GM18858 (cell line): ENCODE results near the gene CST9L.
"Not testable (repeated sequence)": the region's sequence is repeated elsewhere in the genome, so short reads cannot be mapped to it uniquely, and the experiment has no call there.

Experiments
- ATAC-seq: cut with Tn5 transposase; IDR thresholded peaks from one replicate; pipeline ENCODE4 v1.9.1; 2021; ENCODE audit not compliant: unreplicated experiment

Gene CST9L

DNA sequence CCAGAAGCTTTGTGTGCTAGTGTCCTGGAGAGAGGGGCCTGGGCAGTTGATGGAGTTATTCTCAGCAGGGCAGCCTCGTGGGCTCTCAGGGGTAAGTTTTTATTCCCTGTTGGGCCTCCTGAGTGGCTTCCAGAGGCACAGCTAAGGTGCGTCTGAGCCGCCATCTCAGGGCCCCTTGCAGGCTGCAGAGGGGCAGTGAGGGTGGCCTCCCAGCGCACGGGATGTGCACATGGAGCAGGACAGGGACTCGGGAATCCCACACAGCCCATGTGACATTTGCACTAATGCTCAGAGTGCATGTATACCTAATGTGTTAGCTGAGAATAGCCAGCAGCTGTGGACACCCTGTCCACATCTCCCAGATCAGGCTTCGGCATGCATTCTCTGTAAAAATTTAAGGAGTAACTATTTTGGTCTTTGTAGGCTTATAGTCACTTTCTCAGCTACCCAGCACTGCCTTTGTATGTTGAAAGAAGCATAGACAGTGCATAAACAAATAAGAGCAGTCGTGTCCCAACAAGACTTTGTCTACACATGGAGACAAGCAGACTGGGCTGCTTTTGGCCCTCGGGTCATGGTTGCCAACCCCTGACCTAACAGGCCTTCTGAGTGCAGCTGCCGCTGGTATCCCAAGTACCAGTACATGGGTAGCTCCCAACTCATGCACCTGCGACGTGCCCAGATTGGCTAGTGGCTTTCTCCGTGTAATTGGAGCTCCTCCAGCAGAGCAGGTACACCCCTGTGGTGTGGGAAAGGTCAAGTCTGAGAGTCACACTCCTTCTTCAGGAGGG, 18.6 kb upstream of the CST9L start:
- ATAC-seq: no peak

DNA sequence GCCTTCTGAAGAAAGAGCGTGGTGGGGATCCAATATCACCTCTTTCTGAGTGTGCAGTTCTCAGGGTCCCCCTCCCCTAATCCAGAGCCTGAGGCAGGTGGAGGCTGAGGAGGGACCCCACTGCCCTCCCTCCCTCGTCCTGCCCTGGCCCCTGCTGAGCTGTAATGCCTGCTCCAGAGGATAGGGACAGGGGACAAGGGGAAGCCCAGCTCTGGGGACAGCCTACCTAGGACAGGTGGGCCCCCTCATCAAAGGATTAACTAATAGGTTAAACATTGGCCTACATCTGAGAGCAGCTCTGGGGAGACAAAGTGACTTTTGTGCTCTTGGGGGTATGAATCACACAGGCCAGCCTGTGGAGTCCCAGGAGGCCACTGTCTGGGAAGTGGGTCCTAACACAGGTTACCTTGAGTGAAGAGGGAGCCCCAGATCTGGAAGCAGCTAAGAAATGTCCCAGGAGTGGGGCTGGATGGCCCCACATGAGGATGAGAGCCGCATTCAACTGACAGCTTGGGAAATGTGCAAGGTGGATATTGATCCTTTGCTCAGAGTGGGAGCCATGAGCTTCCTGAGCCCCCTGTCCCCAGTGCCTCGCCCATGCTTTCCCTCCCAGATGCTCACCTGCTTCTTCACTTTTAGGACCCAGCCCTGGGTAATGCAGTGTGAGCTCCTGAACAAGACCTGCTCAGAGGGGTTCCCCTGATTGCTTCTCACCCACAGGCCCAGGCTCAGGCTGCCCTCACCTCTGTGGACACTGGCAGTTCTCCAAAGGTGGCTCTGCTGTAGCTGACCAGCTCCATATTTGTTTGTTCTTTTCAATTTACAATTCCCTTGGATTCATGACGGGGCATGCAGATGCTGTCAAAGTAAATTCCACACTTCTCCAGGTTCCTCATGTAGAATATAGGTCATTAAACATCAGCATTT, 17.8 kb upstream of the CST9L start:
- no peak for ATAC-seq

DNA sequence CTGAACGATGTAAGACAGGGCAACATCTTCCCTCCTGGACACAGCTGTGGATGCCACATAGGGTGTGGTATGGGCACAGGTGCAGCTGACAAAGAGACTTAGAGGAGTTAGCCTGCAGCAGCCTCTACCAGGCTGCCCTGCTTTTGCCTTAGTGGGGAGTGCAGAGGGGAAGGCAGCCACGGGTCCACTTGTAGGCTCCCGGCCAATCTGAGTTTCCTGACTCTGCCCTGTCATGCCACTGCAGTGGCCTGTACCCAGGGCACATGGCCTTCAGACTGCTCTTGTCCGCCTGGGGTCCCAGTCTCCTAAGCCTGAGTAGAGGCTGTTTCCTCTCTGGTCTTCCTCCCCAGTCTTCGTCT, 17.1 kb upstream of the CST9L start:
- no peak for ATAC-seq

DNA sequence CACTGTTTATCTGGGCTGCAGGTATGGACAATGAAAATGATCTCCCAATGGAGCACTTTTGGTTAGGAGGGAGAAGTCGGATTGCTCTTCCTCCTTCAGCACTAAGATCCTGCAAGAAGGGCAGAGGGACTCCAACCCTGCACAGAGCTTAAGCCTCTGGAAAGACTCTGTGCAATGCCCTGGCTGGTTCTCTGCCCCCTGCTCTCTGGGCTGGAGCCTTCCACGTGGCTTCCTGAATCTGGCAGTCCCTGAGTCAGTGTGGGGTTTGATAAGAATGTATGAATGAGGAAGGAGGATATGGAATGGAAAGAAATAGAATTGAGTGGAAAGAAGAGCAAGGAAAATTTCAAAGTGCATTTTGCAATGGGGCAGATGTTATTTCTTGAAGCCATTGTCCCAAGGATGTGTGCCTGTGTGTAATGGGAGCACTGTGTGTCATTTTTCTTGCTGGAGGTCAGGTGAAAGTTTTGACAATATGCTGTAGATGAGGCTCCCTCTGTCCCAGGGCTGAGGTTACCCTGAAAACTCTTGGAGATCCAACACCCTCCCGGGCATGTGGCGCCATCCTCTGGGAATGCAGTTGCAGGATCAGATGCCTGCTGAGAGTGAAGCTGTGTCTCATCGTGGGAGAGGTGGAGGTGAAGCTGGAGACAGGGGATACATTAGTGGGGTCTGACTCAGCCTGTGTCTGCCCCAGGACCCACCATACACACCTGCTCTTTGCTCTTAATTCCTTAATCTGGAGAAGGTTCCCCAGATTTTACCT, 16.3 kb upstream of the CST9L start:
- no peak for ATAC-seq

DNA sequence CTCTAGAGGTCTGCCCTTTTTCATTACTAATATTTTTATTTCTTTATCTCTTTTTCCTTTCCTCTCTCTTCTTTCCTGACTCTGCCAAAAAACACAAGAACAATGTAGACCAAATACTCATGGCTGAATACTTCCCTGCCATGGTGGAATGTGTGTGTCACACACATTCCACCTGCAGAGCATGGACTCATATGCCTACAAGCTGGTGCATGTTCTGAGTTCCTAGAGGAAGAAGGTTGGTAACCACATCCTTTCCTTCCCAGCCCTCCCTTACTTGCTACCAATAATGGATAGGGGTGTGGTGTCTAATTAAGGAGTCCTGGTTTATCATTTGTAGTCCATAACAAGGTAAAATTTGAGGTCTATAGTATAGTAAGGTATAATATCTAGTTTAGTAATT, 15.2 kb upstream of the CST9L start:
- ATAC-seq: no peak

- ATAC-seq: no peak
Measured at GRCh38 chr20:23582293-23582692, 14.0 kb upstream of the CST9L start.

DNA sequence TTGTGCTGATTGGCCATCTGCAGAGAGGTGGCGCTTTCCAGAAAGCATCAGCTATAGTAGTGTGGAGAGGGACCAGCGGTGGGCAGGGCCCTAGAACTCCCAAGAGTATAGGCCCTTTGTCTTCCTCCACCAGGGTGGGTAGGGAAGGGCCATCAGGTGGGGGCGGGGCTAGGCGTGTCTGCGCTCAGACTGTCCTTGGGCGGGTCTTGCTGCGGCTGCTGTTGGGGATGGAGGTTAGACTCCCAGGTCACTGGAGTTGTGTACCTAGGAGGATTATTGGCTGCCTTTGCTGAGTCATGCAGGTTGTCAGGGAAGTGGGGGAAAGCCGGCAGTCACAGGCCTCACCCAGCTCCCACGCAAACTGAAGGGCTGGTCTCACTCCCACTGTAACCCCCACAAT, 13.5 kb upstream of the CST9L start:
- ATAC-seq: not testable (repeated sequence)

DNA sequence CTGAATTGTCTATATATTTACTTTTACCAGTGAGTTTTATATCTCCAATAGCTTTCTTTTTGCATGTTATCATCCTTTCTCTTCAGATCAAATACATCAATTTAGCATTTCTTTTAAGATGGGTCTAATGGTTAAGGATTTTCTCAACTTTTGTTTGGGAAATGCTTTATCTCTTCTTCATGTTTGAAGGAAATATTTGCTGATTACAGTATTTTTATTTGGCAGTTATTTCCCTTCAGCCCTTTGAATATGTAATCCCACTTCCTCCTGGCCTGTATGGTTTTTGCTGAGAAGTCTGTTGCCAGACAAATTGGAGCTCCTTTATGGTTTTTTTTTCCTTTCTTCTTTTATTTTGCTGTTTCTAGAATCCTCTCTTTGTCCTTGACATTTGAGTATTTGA, 6.7 kb upstream of the CST9L start:
- no peak for ATAC-seq

DNA sequence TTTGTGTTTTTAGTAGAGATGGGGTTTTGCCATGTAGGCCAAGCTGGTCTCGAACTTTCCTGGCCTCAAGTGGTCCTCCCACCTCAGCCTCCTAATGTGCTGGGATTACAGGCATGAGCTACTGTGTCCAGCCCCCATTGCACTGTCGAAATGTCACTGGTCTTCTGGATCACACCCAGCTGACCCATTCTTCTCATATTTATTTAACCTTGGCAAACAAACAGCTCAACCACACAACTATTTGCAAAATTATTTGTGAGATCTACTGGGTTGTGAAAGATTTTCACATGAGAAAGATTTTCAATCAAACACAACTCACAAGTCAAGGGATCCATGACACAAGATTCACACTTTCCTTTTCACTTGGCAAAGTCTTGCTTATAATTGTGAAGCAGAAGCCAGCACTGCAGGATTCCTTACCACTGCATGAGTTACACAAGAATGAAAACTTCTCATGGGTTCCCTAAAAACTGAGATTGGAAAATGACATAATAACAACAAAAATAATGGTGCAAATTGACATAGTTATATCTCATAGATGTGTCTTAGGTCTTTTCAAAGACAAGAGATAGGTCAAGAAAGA, 2.0 kb upstream of the CST9L start:
- no peak for ATAC-seq

DNA sequence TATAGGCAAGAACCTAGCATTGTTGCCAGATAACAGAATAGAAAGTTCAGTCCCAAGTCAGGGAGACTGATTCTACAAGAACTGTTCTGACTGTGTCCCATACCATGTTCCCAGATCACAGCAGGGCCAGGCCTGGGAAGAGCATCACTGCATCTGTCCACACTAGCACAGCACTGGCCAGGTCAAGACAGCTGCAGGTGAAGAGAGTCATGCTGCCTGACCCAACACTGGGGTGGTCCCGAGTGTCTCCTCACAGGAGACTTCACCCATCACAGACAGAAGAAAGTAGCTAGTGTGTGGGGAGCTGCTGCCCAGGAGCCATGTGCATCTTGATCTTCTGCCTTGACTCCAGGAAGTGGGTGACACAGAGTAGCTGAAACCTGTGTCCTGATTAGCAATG, 1.3 kb upstream of the CST9L start:
- no peak for ATAC-seq

- ATAC-seq: no peak
Measured at GRCh38 chr20:23568971-23569330, 667 bp upstream of the CST9L start.

- ATAC-seq: no peak
Measured at GRCh38 chr20:23566199-23566932, 1.9 kb downstream of the CST9L start.

- ATAC-seq: no peak
Measured at GRCh38 chr20:23565503-23566045, 2.7 kb downstream of the CST9L start.

DNA sequence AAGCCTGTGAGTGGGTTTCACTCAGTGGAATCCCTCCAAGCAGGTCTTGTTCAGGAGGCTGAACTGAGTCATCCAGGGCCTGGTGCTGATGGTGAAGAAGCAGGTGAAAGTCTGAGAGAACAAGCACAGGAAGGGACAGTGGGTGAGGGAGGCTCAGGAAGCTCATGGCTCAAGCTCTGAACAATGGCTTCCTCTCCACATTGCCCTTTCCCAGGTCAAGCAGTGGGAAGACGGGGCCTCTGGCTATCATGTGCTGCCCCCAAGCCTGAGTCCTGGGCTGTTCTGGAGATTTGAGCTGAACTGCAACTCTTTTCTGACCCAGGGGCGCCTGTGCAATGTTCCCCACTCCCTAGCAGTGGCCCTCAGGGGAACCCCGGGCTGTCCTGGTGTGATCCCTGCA, 3.4 kb downstream of the CST9L start:
- ATAC-seq: no peak

- no peak for ATAC-seq
Measured at GRCh38 chr20:23562721-23563342, 5.5 kb downstream of the CST9L start.

GRCh38 chr20:23554401-23554800, 13.9 kb downstream of the CST9L start:
- ATAC-seq: no peak

DNA sequence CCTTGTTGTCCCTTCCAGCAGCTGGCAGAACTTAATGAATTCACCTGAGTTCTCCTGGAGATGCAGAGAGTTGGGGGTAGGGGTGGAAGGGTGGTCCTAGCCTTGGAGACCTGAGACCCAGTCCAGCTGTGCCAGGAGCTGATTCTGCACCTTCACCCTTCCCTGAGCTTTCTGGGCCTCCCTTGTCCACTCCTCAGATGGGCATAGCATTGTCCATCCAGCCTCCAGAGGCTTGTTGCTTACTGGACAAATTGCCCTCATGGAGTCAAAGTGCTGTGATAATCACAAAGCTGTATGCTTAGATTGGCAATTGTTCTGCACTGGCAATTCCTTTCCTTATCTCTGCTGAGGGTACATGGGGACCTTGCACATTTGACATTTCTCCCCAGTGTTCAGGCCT, 16.5 kb downstream of the CST9L start:
- ATAC-seq: no peak

- ATAC-seq: no peak
Measured at GRCh38 chr20:23551383-23551782, 16.9 kb downstream of the CST9L start.

DNA sequence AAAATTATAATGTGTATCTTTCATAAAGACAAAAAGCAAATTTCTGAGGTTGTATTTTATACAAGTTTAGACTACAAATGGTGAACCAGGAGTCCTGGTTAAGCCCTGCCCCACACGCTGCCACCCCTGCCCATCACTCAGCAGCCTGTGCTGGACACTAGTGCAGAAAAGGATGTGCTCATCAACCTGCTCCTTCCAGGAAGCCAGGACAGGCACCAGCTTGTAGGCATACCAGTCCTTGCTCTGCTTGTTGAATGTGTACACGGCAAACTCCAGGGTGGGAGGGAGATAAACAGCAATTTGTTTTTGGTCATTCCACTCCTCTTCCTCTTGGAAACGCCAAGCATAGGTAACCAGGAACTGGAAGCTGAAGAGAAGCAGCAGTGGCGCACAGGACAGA, 18.1 kb downstream of the CST9L start:
- ATAC-seq: no peak

DNA sequence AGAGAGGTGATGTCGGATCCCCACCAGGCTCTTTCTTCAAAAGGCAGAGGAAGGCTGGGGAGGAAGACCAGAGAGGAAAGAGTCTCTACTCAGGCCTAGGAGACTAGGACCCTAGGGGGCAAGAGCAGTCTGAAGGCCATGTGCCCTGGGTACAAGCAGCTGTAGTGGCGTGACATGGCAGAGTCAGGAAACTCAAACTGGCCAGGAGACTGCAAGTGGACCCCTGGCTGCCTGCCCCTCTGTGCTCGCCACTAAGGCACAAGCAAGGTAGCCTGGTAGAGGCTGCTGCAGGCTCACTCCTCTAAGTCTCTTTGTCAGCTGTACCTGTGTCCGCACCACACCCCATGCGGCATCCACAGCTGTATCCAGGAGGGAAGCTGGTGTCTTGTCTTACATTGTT, 19.9 kb downstream of the CST9L start:
- ATAC-seq: no peak
